Astrocyte (in vitro differentiated cells and primary cell): ENCODE results near the gene RFC2. TPM values are rescaled to one million over a fixed set of nuclear protein-coding genes. Genes with fewer than 3 reads are reported as not detected.
"Not testable (repeated sequence)": the region's sequence is repeated elsewhere in the genome, so short reads cannot be mapped to it uniquely, and the experiment has no call there.

ENCODE experiments used
- DNase-seq: peaks from one replicate; pipeline ENCODE4 v3.0.0-alpha.2; 2010; ENCODE audit warnings: low read depth
- FAIRE-seq: peaks from 2 replicates; lab custom pipeline; 2011; peaks lifted over from hg19 to GRCh38; lab: Jason Lieb, UNC
- H2AFZ ChIP-seq: 2 replicates; pipeline ENCODE4 v1.6.0; 2012; ENCODE audit warnings: low read depth, low read length, inconsistent platforms
- H3K27ac ChIP-seq: 2 replicates; pipeline ENCODE4 v1.5.1; 2011; ENCODE audit warnings: low read depth, low read length, inconsistent platforms
- H3K27me3 ChIP-seq: 2 replicates; pipeline ENCODE4 v1.6.0; 2011; ENCODE audit warnings: low read length, inconsistent platforms; ENCODE audit not compliant: insufficient read depth
- H3K36me3 ChIP-seq: 2 replicates; pipeline ENCODE4 v1.5.1; 2011; ENCODE audit warnings: low read length, inconsistent platforms; ENCODE audit not compliant: insufficient read depth
- H3K4me1 ChIP-seq: 2 replicates; pipeline ENCODE4 v1.5.1; 2011; ENCODE audit warnings: low read length, inconsistent platforms; ENCODE audit not compliant: insufficient read depth
- H3K4me2 ChIP-seq: 2 replicates; pipeline ENCODE4 v1.6.0; 2012; ENCODE audit warnings: low read length, inconsistent platforms
- H3K4me3 ChIP-seq: 2 replicates; pipeline ENCODE4 v1.5.1; 2011; ENCODE audit warnings: low read depth, mild to moderate bottlenecking, low read length, inconsistent platforms; ENCODE audit not compliant: insufficient read depth
- H3K79me2 ChIP-seq: 2 replicates; pipeline ENCODE4 v1.6.0; 2012; ENCODE audit warnings: mild to moderate bottlenecking, low read length, inconsistent platforms; ENCODE audit not compliant: insufficient read depth
- H3K9ac ChIP-seq: 2 replicates; pipeline ENCODE4 v1.6.0; 2012; ENCODE audit warnings: mild to moderate bottlenecking, low read length, inconsistent platforms
- H3K9me3 ChIP-seq: 2 replicates; pipeline ENCODE4 v1.5.1; 2012; ENCODE audit warnings: low read depth, mild to moderate bottlenecking, low read length, inconsistent platforms; ENCODE audit not compliant: insufficient read depth
- H4K20me1 ChIP-seq: 2 replicates; pipeline ENCODE4 v1.6.0; 2012; ENCODE audit warnings: low read length, inconsistent platforms; ENCODE audit not compliant: insufficient read depth
- H3K27ac Mint-ChIP-seq: one replicate; pipeline ENCODE4 v1.8.0; 2021; ENCODE audit warnings: mild to moderate bottlenecking, mixed read lengths; ENCODE audit not compliant: unreplicated experiment
- H3K27me3 Mint-ChIP-seq: one replicate; pipeline ENCODE4 v1.8.0; 2021; ENCODE audit warnings: low read depth, mixed read lengths; ENCODE audit not compliant: unreplicated experiment
- H3K36me3 Mint-ChIP-seq: one replicate; pipeline ENCODE4 v1.8.0; 2021; ENCODE audit warnings: low read depth, mixed read lengths; ENCODE audit not compliant: unreplicated experiment
- H3K4me1 Mint-ChIP-seq: one replicate; pipeline ENCODE4 v1.8.0; 2021; ENCODE audit warnings: low read depth, mixed read lengths; ENCODE audit not compliant: unreplicated experiment
- H3K4me3 Mint-ChIP-seq: one replicate; pipeline ENCODE4 v1.8.0; 2021; ENCODE audit warnings: mild to moderate bottlenecking, moderate library complexity, mixed read lengths; ENCODE audit not compliant: unreplicated experiment
- H3K9me3 Mint-ChIP-seq: one replicate; pipeline ENCODE4 v1.8.0; 2021; ENCODE audit warnings: mild to moderate bottlenecking, mixed read lengths; ENCODE audit not compliant: unreplicated experiment
- EZH2 ChIP-seq: IDR thresholded peaks from 2 replicates; pipeline ENCODE4 v1.6.1; 2012; ENCODE audit warnings: mild to moderate bottlenecking, low read length, inconsistent platforms; ENCODE audit not compliant: insufficient read depth
- total RNA-seq: library from RNA; stranded (reverse); gene quantifications from 2 replicates; pipeline ENCODE4 v1.2.1, GENCODE V29; 2021
- TF ChIP-seq, protein P1 (sequence below): IDR thresholded peaks from 2 replicates; pipeline ENCODE4 v1.5.1; 2011; ENCODE audit warnings: low read depth, mild to moderate bottlenecking, inconsistent platforms, low read length, moderate library complexity; ENCODE audit not compliant: insufficient read depth

The RFC2 gene
- total RNA-seq, 1 donor from 2014 or later = 12.3 TPM

- Histone ChIP-seq H3K27me3 (no peaks in the 10 kb centered on the region), H2AFZ (no peak overlapping the region), H3K27ac (no peak overlapping the region), H3K9ac (no peak overlapping the region), H3K4me2 (no peak overlapping the region), H3K79me2 (no peaks in the 10 kb centered on the region), H3K36me3 (no peaks in the 10 kb centered on the region), H3K4me3 (no peak overlapping the region), H3K9me3 (no peaks in the 10 kb centered on the region), H4K20me1 (no peaks in the 10 kb centered on the region), H3K4me1 (peaks cover 5% of the 10 kb centered on the region)
- Mint-ChIP-seq H3K4me1 (peaks cover 3% of the 10 kb centered on the region), H3K9me3 (no peaks in the 10 kb centered on the region), H3K27ac (no peak overlapping the region), H3K4me3 (no peak overlapping the region), H3K36me3 (peaks cover 7% of the 10 kb centered on the region), H3K27me3 (no peaks in the 10 kb centered on the region)
- DNase-seq (no peak), FAIRE-seq (no peak)
- TF ChIP-seq, protein P1, sequence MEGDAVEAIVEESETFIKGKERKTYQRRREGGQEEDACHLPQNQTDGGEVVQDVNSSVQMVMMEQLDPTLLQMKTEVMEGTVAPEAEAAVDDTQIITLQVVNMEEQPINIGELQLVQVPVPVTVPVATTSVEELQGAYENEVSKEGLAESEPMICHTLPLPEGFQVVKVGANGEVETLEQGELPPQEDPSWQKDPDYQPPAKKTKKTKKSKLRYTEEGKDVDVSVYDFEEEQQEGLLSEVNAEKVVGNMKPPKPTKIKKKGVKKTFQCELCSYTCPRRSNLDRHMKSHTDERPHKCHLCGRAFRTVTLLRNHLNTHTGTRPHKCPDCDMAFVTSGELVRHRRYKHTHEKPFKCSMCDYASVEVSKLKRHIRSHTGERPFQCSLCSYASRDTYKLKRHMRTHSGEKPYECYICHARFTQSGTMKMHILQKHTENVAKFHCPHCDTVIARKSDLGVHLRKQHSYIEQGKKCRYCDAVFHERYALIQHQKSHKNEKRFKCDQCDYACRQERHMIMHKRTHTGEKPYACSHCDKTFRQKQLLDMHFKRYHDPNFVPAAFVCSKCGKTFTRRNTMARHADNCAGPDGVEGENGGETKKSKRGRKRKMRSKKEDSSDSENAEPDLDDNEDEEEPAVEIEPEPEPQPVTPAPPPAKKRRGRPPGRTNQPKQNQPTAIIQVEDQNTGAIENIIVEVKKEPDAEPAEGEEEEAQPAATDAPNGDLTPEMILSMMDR = no peak
- no peak for TF ChIP-seq EZH2
Observed at GRCh38 chr7:74214816-74215630, 39.2 kb downstream of the RFC2 start.

- no peaks in the 10 kb centered on the region for H4K20me1 ChIP-seq
- H3K27me3 ChIP-seq = no peaks in the 10 kb centered on the region
- no peaks in the 10 kb centered on the region for H3K79me2 ChIP-seq
- H3K4me1 ChIP-seq = peaks cover 11% of the 10 kb centered on the region
- H3K9ac ChIP-seq = no peak overlapping the region
- H3K9me3 Mint-ChIP-seq = peaks cover 2% of the 10 kb centered on the region
- no peak overlapping the region for H2AFZ ChIP-seq
- no peak for FAIRE-seq
- no peak overlapping the region for H3K27ac ChIP-seq
- H3K4me2 ChIP-seq = no peak overlapping the region
- no peak overlapping the region for H3K4me3 Mint-ChIP-seq
- DNase-seq = no peak
- H3K4me3 ChIP-seq = no peak overlapping the region
- TF ChIP-seq EZH2 = no peak
- TF ChIP-seq, protein P1 = no peak
- H3K27ac Mint-ChIP-seq = no peak overlapping the region
- no peaks in the 10 kb centered on the region for H3K27me3 Mint-ChIP-seq
- H3K36me3 Mint-ChIP-seq = peaks cover 1% of the 10 kb centered on the region
- H3K4me1 Mint-ChIP-seq = peaks cover under 1% of the 10 kb centered on the region
- H3K36me3 ChIP-seq = no peaks in the 10 kb centered on the region
- no peaks in the 10 kb centered on the region for H3K9me3 ChIP-seq
Observed at GRCh38 chr7:74212661-74213060, 41.5 kb downstream of the RFC2 start.

DNA sequence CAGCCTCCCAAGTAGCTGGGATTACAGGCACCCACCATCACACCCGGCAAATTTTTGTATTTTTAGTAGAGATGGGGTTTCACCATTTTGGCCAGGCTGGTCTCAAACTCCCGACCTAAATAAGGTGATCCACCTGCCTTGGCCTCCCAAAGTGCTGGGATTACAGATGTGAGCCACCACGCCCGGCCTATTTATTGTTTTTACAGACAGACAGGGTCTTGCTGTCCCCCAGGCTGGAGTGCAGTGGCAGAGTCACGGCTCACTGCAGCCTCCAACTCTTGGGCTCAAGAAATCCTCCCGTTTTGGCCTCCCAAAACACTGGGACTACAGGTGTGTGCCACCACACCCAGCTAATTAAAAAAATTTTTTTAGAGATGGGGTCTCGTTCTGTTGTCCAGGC lies 46.0 kb downstream of the RFC2 start:
- H3K27me3 ChIP-seq, H3K27ac Mint-ChIP-seq, H3K36me3 Mint-ChIP-seq, DNase-seq, FAIRE-seq, H3K4me1 Mint-ChIP-seq, H3K9ac ChIP-seq, H3K4me3 Mint-ChIP-seq, H3K36me3 ChIP-seq, H3K9me3 ChIP-seq, H3K27me3 Mint-ChIP-seq, H3K27ac ChIP-seq, H2AFZ ChIP-seq, H3K4me2 ChIP-seq, H3K9me3 Mint-ChIP-seq, H3K79me2 ChIP-seq, H3K4me3 ChIP-seq, H4K20me1 ChIP-seq: not testable (repeated sequence)
- H3K4me1 ChIP-seq = peaks cover 11% of the 10 kb centered on the region
